GM18858 (cell line): ENCODE measurements around the gene GNB1.
A peak's percentile ranks its signal among the peaks of the same experiment; 100 is the strongest.

ENCODE experiments used
- ATAC-seq: cut with Tn5 transposase; IDR thresholded peaks from one replicate; pipeline ENCODE4 v1.9.1; 2021; ENCODE audit not compliant: unreplicated experiment

The GNB1 gene

DNA sequence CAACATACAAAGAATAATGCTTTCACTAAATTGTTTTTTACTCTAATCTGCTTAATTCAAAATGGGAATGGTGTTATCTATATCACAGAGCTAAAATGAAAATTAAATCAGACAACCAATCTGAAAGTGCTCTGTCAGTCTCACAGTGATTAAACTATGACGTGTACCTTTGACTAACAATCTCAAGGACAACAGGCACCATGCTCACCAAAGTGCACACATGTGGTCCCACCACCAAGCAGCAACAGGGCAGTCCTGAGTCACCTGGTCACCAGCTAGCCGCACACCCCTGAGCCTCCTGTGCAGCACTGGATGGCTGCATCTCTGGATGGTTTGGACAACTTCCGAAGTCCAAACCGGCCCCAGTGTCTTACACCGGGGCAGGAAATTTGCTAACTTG, 58.1 kb downstream of the GNB1 start:
- ATAC-seq: no peak

DNA sequence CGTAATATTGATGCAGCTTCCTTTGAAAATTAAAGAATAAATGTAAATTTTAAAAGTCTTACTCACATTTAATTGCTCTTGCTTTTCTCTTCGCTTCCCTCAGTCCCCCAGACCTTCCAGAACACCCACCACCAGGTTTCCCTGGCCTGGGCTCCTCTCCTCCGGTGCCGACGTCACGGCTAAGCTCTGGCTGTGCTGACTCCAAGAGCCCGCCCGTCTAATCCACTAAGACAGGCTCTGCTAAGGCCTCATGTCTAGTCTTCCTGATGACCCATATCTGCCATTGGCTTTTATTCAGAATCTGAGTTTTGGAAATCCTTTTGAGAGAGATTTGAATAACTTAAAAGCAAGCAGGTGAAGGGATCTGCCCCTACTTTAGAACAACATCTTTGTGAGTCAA, 58.7 kb downstream of the GNB1 start:
- no peak for ATAC-seq

DNA sequence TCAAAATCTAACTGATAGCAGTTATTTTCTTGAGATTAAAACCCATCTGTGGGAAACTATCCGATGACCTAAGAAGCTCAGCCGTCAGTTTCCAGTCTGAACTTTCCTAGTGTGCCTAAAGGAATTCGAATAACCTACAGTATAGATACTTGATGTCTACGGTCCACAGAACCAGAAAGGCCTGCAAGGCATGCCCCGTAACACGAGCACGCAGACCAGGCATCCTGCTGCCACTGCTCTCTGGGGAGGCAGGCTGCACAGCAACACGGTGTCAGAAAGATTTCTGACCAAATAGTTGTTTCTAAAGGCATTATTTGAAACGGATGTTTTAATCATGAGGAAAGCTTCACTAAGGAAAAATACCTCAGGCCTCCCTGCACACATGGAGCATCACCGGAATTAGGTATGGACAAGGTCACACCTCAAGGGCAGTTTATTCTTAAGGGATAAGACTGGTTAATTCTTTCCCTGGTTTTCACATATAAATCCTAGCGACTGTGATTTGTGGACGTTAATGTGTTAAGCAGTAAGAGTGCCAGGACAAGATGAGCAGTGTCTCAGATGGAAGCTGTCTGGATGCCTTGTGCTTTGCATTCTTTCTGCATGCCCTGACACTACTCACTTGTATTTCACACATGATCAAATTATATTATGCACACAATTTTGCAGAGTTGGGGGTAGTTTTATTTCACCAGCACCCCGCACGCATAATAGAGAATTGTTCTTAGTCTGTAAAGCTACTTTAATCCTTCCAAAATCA, 63.6 kb downstream of the GNB1 start:
- no peak for ATAC-seq

DNA sequence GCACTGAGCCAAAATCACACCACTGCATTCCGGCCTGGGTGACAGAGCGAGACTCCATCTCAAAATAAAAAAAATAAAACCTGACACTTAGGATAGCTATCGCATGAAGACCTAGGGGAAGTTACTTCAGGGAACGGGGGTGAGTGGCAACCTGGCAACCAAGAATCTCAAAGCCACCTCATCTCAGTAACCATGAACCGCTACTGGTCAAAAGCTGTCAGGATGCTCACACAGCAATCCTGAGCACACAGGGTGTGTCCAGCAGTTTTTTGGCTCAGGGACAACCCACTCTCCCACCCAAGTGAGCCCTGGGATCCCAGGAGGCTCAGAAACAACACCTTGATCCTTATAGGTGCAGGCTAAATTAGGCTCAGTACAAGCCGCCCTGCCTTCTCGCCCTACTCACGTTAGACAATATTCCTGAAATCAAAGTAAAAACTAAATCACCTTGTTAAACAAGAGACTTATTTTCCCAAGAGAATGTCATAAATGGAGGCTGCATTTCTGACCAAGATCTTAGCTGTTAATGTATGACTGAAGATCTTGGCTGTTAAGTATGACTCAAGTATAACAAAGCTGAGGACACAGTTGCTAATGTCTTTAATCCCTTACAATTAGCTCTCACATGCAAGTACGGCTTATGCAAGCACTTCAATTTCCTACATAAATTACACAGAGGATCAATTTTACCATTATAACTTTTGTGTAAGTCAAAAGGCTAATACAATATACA, 64.4 kb downstream of the GNB1 start:
- ATAC-seq: no peak

DNA sequence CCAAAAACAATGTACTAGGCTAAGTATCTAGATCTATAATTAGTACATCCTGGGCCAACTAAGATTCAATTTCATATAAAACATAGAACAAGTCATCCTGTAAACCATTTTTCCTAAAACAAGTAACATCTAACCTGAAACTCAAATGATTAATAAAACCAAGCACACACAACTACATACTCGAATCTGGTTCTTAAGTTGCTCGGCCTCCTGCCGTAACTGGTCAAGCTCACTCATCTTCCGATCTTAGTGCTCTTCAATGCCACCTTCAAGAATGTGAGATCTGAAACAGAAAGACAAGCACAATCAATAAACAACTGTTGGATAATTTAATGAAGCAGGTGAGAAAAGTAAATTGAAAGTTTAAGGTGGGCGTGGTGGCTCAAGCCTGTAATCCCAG, 65.7 kb downstream of the GNB1 start:
- no peak for ATAC-seq

DNA sequence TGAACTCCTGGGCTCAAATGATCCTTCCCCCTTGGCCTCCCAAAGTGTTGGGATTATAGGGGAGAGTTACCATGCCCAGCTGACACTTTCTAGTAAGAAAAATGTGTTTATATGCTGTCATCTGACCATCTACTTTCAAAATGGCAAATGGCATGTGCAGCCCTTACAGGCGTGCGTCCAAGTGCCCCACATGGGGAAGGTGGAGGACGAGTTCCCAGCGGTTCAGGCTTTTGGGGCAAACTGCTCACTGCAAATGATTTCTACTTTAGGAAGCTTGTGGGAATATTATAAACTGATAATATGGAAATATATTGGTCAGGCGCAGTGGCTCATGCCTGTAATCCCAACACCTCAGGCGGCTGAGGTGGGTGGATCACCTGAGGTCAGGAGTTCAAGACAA, 71.1 kb downstream of the GNB1 start:
- ATAC-seq: no peak

DNA sequence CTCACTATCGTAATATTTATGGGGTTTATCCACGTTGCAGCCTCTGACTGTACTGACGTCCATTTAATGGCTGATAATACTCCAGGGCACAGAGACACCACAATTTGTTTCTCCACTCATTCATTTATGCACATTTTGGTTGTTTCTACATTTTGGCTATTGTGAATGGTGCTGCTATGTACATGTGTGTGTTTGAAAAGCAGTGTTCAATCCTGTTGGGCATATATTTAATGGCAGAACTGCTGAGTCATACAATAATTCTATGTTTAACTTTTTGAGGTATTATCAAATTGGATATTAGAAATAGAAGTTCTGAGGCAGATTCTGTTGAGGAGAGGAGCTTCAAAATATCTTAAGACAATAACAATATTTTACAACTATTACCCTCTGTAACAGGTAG, 73.7 kb downstream of the GNB1 start:
- no peak for ATAC-seq

DNA sequence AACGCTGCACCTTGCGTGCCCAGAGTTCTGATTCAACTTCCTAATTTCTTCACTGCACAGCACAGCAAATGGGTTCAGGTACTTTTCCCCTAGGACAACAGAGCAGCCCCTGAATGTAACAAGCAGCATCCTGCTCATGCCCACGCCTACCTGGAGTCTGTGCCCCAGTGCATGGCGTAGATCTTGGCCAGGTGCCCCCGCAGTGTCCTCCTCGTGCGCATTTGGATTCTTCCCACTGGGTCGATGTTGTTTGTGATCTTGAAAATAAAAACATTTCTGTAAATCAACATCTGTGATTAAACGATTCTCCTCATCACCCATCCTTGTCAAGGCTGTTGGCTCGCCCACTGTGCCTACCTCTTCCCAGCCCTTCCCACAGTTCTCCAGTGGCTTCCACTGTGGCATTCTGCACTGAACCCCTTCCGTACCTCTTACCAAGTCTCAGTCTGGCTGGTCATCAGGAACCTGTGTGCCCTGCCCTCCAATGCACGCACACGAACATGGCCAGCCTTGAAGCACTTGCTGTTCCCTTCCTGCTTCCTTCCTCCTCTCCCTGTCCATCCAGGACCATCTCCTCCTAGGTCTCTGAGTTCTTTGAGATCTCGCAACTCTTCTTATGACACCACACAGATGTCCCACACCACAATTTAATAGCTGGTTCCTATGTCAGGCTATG, 75.1 kb downstream of the GNB1 start:
- no peak for ATAC-seq

DNA sequence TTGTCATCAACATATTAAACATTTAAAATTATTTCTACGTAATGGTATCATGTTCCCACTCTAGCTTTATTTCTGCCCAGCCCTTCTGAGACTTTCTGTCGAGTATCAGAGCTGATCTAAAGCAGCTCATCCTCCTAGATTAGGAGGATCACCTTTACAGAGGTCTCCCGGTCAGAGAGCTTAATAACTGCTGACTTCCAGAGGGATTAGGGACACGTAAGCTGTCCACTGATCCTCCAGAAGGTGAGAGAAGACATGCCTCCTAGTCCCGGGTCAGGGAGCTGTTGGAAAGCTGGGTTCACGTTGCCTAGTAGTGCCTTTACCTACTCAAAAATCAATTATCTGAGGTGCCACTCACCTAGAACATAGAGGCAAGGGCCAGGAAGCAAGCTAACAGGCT, 81.4 kb downstream of the GNB1 start:
- ATAC-seq: no peak

DNA sequence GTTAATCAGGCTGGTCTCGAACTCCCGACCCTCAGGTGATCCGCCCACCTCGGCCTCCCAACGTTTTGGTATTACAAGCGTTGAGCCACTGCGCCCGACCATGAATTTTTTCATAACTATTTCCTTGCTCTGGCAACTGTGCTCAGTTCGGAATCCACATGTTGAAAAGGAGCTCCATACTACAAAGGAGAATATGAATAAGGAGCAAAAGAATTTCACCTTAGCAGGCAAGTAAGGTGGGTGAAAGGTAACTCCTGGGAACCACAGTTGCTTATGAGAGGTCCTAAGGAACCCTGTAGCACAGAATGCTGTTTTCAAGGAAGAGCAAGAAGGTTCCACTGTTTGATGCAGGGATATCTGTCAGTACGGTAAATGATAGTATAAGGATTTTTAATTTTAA, 82.7 kb downstream of the GNB1 start:
- ATAC-seq: no peak

DNA sequence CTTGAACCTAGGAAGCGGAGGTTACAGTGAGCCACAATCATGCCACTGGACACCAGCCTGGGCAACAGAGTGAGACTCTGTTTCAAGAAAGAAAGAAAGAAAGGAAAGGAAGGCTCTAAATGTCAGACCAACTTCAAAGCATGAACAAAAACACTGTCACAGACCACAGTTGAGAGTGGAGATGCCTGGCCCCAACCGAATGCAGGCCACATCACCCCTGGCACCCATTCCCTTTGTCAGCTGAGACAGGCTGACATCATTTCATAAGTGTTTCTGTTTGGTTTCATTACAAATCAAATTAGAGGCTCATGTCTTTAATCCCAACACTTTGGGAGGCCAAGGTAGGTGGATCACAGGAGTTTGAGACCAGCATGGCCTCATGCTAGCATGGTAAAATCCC, 84.0 kb downstream of the GNB1 start:
- ATAC-seq: no peak

DNA sequence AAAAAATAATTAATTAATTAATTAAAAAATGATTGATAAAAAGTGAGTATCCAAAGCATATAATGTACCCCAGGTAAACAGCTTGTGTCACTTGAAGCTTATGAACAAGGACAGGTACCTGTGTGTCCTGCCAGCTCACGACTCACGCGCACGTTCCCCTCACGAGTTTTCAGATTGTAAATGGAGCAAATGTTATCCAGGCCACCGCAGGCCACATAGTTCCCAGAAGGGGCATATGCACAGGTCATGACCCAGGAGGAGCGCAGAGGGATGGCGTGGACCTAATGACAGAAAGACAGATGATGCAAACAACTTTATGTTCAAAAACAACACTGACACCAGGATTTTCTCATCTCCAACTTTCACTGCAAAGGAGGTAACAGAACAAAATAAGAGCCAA, 86.6 kb downstream of the GNB1 start:
- ATAC-seq: no peak

DNA sequence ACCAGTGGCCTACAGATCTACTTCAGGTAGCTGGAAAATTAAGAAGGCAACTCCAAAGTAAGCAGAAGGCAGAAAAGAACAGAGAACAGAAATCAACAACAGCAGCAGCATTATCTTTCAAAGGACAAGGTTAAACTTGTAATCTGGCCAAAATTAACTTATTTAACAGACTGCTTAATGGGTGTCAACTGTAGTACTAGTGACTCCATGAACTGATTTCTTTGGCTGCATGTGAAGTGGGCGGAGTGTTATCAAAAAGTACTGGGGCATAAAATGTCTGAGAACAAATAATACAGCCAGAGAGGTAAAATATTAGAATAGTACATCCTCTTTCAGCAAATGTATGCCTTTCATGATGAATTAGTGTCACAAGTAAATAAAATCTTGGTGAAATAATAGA, 88.0 kb downstream of the GNB1 start:
- no peak for ATAC-seq

DNA sequence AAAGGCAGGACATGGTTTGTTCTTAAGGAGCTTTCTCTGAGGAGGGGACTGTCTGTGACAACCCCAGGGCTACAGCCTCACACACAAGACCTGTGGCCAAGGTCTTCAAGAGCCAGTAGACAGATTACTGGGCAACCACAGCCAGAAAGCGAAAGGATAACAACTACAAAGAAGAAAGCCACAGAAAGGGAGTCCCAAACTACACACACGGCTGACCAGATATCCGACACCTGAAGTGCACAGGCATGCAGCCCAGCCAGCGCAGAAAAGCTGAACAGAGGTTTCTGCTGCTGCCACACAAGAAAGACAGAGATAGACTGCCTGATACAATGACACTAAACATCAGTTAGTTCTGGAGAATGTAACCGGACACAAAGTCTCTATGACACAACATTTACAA, 91.2 kb downstream of the GNB1 start:
- peak; percentile 62 for ATAC-seq

DNA sequence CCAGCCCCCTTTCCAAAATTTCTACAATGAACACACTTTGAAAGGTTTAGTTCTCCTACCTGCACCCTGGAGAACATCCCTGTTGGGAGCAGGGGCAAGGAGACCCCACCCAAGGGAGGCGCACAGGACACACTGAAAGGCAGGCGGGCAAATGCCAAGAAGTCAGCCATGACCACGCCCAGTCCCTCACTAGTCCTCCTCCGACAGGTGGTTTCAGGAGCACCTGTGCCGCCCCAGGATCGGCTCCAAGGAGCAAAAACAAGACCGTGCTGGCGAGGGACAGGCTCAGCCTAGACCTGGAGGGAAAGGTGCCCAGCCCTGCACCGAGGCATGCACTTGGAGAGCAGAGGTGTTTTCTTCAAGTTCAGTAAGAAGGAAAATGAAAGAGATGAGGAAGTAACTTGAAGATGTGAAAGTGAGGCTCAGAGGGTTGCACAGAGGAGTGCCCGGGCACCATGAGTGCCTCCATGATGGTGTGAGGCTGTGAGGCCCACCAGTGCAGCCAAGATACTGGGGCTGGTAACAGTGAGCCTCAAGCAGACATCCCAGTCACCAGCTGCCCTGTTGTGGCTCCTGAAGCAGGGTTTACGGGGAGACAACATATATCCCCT, 93.1 kb downstream of the GNB1 start:
- no peak for ATAC-seq

DNA sequence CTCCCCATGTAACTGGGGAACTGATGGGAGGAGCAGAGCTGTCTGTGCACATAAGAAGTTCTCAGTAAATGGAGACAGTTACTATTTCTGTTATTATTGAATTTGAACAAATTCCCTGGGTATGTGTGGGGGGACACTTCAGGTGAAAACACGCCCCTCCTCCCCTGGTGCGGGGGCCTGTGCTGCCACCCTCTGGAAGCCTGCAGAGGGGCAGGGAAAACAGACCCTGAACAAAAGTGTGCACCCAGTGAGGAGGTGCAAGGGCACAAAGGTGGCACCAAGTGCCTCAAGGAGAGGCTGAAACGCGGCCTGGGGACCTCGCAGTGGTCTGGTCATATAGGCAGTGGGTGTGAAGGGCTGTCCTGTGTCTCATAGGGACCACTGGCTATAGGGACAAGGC, 94.4 kb downstream of the GNB1 start:
- ATAC-seq: no peak

DNA sequence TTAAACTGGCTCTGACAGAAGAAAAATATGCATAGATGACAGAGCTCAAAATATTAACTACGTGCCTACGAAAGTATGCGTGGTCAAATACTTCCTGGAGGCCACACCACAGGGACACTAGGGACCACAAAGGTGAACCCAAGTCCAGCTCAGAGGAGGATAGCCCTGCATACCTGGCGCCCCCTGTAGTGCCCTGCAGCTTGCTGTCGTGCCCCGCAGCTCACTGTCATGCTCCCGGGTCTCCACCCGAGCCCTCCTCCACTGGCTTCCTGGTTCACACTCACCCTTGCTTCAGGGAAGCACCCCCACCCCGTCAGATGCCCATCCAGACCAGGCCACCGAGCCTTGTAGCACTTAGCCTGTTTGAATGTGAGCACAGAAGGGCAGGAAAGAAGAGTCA, 95.9 kb downstream of the GNB1 start:
- no peak for ATAC-seq

DNA sequence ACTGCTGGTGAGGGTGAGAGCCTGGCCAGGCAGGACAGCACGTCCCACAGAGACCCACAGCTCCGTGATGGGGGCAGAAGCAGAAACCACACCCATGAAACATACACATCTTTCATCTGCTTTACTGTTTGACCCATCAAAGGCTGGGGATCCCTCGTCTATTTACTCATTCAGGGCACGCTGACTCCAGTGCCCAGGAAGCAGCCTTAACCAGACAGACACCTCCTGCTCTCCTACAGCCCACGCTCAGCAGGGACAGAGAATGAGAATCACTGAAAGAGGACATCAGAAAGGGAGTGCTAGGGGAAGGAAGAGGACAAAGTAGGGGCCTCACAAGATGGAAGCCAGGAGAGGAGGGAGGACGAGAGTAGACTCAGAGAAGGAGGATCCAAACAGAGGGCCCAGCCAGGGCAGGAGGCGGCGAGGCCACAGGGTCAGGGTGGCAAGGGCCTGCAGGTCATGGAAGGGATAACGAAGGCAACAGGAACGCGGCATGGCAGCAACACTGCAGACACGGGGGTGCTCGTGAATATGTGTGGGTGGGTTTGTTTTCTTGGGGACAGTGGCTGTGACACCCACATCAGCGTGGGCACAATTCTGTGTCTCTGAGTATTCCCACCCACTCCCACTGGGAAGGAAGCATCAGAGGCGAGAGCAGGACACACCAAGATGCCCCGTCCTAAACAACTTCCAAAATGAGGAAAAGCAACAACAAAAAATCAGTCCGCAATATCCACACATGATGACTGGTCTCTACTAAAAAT, 97.2 kb downstream of the GNB1 start:
- no peak for ATAC-seq

DNA sequence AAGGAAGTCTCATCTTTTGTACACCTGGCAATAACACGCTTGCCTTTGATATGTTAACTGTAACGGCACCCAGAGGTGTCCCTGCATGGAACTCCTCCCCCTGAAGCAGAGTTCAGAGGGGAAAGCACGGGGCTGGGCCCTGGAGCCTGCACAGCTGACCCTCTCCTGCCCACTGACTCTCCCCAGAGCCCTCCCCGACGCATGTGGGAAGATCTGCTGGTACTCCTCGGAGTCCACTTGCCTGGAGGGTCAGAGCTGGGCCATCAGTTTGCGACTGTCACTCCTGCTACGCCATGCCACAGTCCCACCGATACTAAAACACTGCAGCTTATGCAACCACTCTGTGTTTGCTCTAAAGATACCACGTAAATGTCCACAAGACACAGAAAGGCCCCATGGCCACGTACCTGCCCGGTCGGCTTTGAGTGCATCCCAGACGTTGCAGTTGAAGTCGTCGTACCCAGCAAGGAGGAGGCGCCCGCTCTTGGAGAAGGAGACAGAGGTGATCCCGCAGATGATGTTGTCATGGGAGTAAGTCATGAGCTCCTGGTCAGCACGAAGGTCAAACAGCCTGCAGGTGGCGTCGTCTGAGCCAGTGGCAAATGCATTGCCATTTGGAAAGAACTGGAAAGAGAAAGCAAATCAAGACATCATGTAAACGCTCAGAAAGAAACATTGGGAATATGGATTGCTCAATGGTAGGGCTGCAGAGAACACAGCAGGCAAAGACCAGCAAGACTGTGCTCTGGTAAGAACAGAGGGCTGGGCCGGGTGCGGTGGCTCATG, 102.0 kb downstream of the GNB1 start:
- no peak for ATAC-seq

DNA sequence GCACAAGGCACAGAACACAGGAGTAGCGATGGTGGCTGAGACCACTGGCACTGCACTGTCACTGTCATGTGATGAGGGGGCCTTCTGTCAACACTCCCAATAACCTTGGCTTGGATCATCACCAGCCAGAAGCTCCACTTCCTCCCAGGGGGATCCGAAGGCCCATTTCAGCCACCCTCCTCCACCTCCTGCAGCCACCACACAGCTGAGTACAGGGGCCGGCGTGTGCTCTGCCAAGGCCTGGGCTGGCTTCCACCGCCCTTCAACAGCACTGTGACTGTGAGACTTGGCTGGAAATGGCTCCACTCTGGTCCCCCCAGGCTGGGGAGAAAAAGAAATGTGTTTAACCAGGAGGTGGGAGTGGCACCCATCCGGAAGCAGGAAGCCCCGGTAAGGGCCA, 102.8 kb downstream of the GNB1 start:
- ATAC-seq: no peak
